GM23338 (cell line): Measurements from ENCODE around the gene NBPF1. TPM values are rescaled to one million over a fixed set of nuclear protein-coding genes. Genes with fewer than 3 reads are reported as not detected.
"Not testable (repeated sequence)": the region's sequence is repeated elsewhere in the genome, so short reads cannot be mapped to it uniquely, and the experiment has no call there.

Source experiments
- ATAC-seq: fragments of 200-7000 bp; cut with Tn5 transposase; 3 replicates; pipeline ENCODE4 v1.9.1; 2020
- DNase-seq: peaks from one replicate; pipeline ENCODE4 v3.0.0-alpha.2; 2015; ENCODE audit warnings: low spot score
- H2AFZ ChIP-seq: fragments of 200-600 bp; sonication (generic); 2 replicates; pipeline ENCODE4 v1.8.0; 2016; ENCODE audit warnings: antibody characterized with exemption, mild to moderate bottlenecking, moderate library complexity
- H3F3A ChIP-seq: fragments of 200-600 bp; sonication (generic); replicated peaks from 2 replicates; pipeline ENCODE4 v1.8.0; 2017; ENCODE audit warnings: antibody characterized with exemption, mixed run types, low read depth
- H3K27ac ChIP-seq: fragments of 200-600 bp; sonication (generic); 2 replicates; pipeline ENCODE4 v1.6.1; 2016; ENCODE audit warnings: low read depth
- H3K27me3 ChIP-seq: fragments of 200-600 bp; sonication (generic); 2 replicates; pipeline ENCODE4 v1.8.0; 2016; ENCODE audit warnings: mild to moderate bottlenecking, mixed run types, moderate library complexity; ENCODE audit not compliant: insufficient read depth
- H3K36me3 ChIP-seq: fragments of 200-600 bp; sonication (generic); 2 replicates; pipeline ENCODE4 v1.8.0; 2016; ENCODE audit warnings: mild to moderate bottlenecking; ENCODE audit not compliant: insufficient read depth
- H3K4me1 ChIP-seq: fragments of 200-600 bp; sonication (generic); 2 replicates; pipeline ENCODE4 v1.8.0; 2016; ENCODE audit warnings: mild to moderate bottlenecking, moderate library complexity; ENCODE audit not compliant: insufficient read depth
- H3K4me2 ChIP-seq: fragments of 200-600 bp; sonication (generic); 2 replicates; pipeline ENCODE4 v1.7.1; 2017; ENCODE audit warnings: mixed run types
- H3K4me3 ChIP-seq: fragments of 200-600 bp; sonication (generic); 2 replicates; pipeline ENCODE4 v1.6.1; 2016; ENCODE audit warnings: mixed run types
- H3K79me2 ChIP-seq: fragments of 200-600 bp; sonication (generic); replicated peaks from 2 replicates; pipeline ENCODE4 v1.8.0; 2017; ENCODE audit warnings: mild to moderate bottlenecking; ENCODE audit not compliant: insufficient read depth
- H3K9me2 ChIP-seq: fragments of 200-600 bp; sonication (generic); 2 replicates; pipeline ENCODE4 v1.8.0; 2017; ENCODE audit not compliant: insufficient read depth
- H4K20me1 ChIP-seq: fragments of 200-600 bp; sonication (generic); replicated peaks from 2 replicates; pipeline ENCODE4 v1.8.0; 2017; ENCODE audit warnings: mild to moderate bottlenecking; ENCODE audit not compliant: insufficient read depth
- H3K27ac Mint-ChIP-seq: 2 replicates; pipeline ENCODE4 v1.8.0; 2020; ENCODE audit warnings: inconsistent platforms, mild to moderate bottlenecking, moderate library complexity, mixed read lengths
- H3K27me3 Mint-ChIP-seq: 3 replicates; pipeline ENCODE4 v1.8.0; 2022; ENCODE audit warnings: low read depth, mild to moderate bottlenecking, moderate library complexity, mixed read lengths, inconsistent platforms; ENCODE audit not compliant: insufficient read depth, poor library complexity
- H3K36me3 Mint-ChIP-seq: 3 replicates; pipeline ENCODE4 v1.8.0; 2021; ENCODE audit warnings: low read depth, mild to moderate bottlenecking, inconsistent platforms, moderate library complexity, mixed read lengths
- H3K4me1 Mint-ChIP-seq: 3 replicates; pipeline ENCODE4 v1.8.0; 2020; ENCODE audit warnings: mild to moderate bottlenecking, inconsistent platforms, mixed read lengths
- H3K4me3 Mint-ChIP-seq: 3 replicates; pipeline ENCODE4 v1.8.0; 2021; ENCODE audit warnings: moderate library complexity, mild to moderate bottlenecking, inconsistent platforms, mixed read lengths
- H3K9me3 Mint-ChIP-seq: 3 replicates; pipeline ENCODE4 v1.8.0; 2020; ENCODE audit warnings: moderate library complexity, mild to moderate bottlenecking, inconsistent platforms, mixed read lengths
- CREB1 ChIP-seq: fragments of 250-450 bp; sonication (Bioruptor Pico); IDR thresholded peaks from 2 replicates; pipeline ENCODE4 v1.5.0; 2020; ENCODE audit warnings: low read depth, mild to moderate bottlenecking, moderate library complexity
- POLR2AphosphoS5 ChIP-seq: IDR thresholded peaks from 2 replicates; pipeline ENCODE4 v1.6.1; 2016; ENCODE audit warnings: antibody characterized with exemption, low read depth
- polyA plus RNA-seq: library from polyadenylated mRNA; unstranded; fragments of >200 nt; fragmentation: Nextera tagmentation; extraction: Ambion mirVana; gene quantifications from 2 replicates; pipeline ENCODE4 v1.2.1, GENCODE V29; 2016
- total RNA-seq: library from RNA; depleted of rRNA; stranded (reverse); fragments of >200 nt; shearing (Covaris generic); gene quantifications from 2 replicates; pipeline ENCODE4 v1.2.3, GENCODE V29; 2014
- TF ChIP-seq, protein P1 (sequence below): IDR thresholded peaks from one replicate; pipeline ENCODE4 v1.6.1; 2018; ENCODE audit warnings: antibody characterized with exemption; ENCODE audit not compliant: unreplicated experiment

NBPF1 gene
- total and polyA plus RNA-seq, 2 experiments from 2014 or later: 9.5 to 11.8 TPM

DNA sequence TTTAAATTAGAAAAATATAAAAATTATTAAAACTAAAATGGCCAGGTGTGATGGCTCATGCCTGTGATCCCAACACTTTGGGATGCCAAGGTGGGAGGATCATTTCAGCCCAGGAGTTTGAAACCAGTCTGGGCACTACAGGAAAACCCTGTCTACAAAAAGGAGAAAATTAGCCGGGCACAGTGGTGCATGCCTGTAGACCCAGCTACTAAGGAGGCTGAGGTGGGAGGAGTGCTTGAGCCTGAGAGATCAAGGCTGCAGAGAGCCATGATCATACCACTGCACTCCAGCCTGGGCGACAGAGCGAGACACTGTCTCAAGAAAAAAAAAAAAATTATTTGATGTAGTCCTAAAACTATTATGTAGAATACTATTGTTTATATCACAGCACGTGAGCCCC is 3.6 kb downstream of the NBPF1 start:
- peaks cover 28% of the 10 kb centered on the region for H4K20me1 ChIP-seq
- not testable (repeated sequence) for H3K4me1 Mint-ChIP-seq, H3K9me2 ChIP-seq, H2AFZ ChIP-seq, H3K4me3 Mint-ChIP-seq, H3K27ac Mint-ChIP-seq, H3K9me3 Mint-ChIP-seq, H3K27ac ChIP-seq, H3K4me2 ChIP-seq, H3F3A ChIP-seq, H3K36me3 Mint-ChIP-seq, ATAC-seq, H3K4me3 ChIP-seq, H3K36me3 ChIP-seq, DNase-seq, H3K27me3 Mint-ChIP-seq
- peaks cover 14% of the 10 kb centered on the region for H3K4me1 ChIP-seq
- H3K27me3 ChIP-seq: peaks cover 39% of the 10 kb centered on the region
- H3K79me2 ChIP-seq: peaks cover 12% of the 10 kb centered on the region; the same call in 1 of the 2 replicates

DNA sequence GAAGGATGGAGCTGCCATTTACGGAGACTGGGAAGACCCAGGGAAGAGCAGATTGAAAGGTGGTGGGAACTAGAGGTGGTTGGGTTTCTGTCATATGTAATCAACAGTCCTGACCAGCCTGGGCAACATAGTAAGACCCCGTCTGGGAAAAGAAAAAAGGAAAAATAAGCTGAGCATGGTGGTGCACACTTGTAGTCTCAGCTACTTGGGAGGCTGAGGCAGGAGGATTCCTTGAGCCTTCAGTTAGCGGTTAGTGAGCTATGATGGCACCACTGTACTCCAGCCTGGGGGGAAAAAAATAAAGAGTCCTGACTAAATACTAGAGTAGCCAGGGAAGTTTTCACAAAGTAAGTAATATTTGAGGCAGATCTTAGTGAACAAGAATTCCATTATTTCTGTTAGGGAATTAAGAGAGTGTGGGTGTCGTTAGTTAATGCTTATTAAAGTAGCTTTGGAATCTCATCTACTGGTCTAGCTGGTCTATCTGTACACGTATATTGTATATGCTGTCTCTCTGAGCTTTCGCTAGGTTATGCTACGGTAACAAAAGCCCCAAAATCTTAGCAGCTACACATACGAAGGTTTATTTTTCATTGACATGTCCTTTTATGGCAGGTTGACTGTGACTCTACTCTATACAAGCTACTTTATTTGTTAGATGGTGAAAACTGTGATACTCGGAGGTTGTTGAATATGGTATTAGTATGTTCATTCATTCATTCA is 4.4 kb downstream of the NBPF1 start:
- no peaks in the 10 kb centered on the region for H3K27me3 Mint-ChIP-seq
- Histone ChIP-seq H3K79me2 (peaks cover 12% of the 10 kb centered on the region; the same call in 1 of the 2 replicates), H4K20me1 (peaks cover 28% of the 10 kb centered on the region), H3F3A (peaks cover under 1% of the 10 kb centered on the region), H3K36me3 (0 out of 2 replicates have a peak, but pooled peaks cover 10% of the 10 kb centered on the region), H3K9me2 (no peaks in the 10 kb centered on the region), H3K27ac (no peak overlapping the region), H3K4me2 (no peak overlapping the region), H3K4me3 (no peak overlapping the region), H3K4me1 (peaks cover 10% of the 10 kb centered on the region), H2AFZ (no peak overlapping the region), H3K27me3 (peaks cover 32% of the 10 kb centered on the region)
- no peak for DNase-seq
- no peak overlapping the region for H3K27ac Mint-ChIP-seq
- no peak overlapping the region for H3K4me3 Mint-ChIP-seq
- H3K36me3 Mint-ChIP-seq: no peaks in the 10 kb centered on the region
- no peaks in the 10 kb centered on the region for H3K4me1 Mint-ChIP-seq
- no peaks in the 10 kb centered on the region for H3K9me3 Mint-ChIP-seq
- no peak for ATAC-seq
- TF ChIP-seq, protein P1, sequence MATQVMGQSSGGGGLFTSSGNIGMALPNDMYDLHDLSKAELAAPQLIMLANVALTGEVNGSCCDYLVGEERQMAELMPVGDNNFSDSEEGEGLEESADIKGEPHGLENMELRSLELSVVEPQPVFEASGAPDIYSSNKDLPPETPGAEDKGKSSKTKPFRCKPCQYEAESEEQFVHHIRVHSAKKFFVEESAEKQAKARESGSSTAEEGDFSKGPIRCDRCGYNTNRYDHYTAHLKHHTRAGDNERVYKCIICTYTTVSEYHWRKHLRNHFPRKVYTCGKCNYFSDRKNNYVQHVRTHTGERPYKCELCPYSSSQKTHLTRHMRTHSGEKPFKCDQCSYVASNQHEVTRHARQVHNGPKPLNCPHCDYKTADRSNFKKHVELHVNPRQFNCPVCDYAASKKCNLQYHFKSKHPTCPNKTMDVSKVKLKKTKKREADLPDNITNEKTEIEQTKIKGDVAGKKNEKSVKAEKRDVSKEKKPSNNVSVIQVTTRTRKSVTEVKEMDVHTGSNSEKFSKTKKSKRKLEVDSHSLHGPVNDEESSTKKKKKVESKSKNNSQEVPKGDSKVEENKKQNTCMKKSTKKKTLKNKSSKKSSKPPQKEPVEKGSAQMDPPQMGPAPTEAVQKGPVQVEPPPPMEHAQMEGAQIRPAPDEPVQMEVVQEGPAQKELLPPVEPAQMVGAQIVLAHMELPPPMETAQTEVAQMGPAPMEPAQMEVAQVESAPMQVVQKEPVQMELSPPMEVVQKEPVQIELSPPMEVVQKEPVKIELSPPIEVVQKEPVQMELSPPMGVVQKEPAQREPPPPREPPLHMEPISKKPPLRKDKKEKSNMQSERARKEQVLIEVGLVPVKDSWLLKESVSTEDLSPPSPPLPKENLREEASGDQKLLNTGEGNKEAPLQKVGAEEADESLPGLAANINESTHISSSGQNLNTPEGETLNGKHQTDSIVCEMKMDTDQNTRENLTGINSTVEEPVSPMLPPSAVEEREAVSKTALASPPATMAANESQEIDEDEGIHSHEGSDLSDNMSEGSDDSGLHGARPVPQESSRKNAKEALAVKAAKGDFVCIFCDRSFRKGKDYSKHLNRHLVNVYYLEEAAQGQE: no peak
- TF ChIP-seq CREB1 (CRISPR knock-in tag) (no peak), POLR2AphosphoS5 (no peak)

DNA sequence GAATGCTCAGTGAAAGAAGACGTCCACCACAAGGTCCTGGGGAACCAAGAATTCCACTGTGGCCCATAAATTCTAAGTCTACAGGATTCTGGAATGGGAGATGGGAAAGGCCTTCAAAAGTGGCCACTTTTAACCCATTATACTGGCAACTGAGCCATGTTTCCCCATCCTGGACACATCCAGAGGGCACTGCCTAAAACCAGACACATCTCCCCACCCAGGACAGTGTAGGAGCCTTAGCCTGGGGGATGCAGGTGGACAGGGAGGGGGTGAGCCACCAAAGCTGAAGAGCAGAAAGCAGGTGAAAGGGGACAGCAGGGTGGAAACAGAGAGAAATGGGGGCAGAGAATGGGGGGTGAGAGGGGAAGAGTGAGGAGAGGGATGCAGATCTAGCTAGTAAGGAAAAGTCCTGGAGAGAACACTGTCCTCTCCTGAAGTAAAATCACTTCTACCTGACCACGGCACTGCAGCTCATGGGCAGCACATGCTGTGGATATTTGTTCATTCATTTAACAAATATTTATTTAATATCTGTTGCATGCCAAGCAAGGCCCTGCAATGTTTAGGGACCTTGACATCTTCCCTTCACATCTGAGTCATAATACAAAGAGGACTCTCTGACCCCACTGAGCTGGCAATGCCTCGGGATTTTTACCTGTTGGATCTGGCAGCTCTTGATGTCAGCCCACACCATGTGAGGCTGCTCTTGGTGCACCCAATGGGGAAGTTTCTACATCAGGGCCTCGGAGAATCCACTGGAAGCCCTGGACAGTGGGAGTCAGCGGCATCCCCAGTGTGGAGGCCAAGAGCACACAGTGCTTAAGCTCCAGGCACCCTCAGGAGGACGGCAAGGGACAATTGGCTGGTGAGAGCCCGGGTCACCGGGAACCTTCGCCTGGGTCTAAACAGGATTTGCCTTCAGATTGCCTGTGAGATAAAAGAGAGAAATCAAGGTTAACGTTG is 5.2 kb downstream of the NBPF1 start:
- not testable (repeated sequence) for H3K4me3 Mint-ChIP-seq, H3K4me1 Mint-ChIP-seq, H3K4me1 ChIP-seq, H3K4me2 ChIP-seq, H3K27me3 Mint-ChIP-seq, H3K27ac Mint-ChIP-seq, ATAC-seq, H3K9me3 Mint-ChIP-seq, H3K36me3 ChIP-seq, H3F3A ChIP-seq, H2AFZ ChIP-seq, H3K36me3 Mint-ChIP-seq, H3K9me2 ChIP-seq, H3K27ac ChIP-seq, DNase-seq, H3K4me3 ChIP-seq
- Histone ChIP-seq H3K79me2 (peaks cover 12% of the 10 kb centered on the region; the same call in 1 of the 2 replicates), H4K20me1 (peaks cover 28% of the 10 kb centered on the region), H3K27me3 (peaks cover 28% of the 10 kb centered on the region)
